Upper lobe of left lung (tissue), 4 donors: Measurements from ENCODE around the gene NR2F6.

Experiments used
- EP300 ChIP-seq, 4 donors: sonication (generic); formaldehyde crosslinking; IDR thresholded peaks; one replicate each; pipeline ENCODE4 v1.5.1; 2017; ENCODE audit warnings: antibody characterized with exemption in 4 of 4, control low read depth in 2 of 4
- POLR2A ChIP-seq, 4 donors: fragments of 450-650 bp; IDR thresholded peaks; one replicate each; pipeline ENCODE4 v1.5.1; 2016 to 2017; ENCODE audit warnings: antibody characterized with exemption in 4 of 4, mild to moderate bottlenecking in 2 of 4
- TF ChIP-seq, protein P1 (sequence below), 6 experiments: fragments of 450-650 bp in 4 of 6; fragments of 200-600 bp in 2 of 6; sonication (generic) in 2 of 6; IDR thresholded peaks; one replicate each; pipeline ENCODE4 v1.5.1; 2016 to 2019; ENCODE audit warnings: antibody characterized with exemption in 6 of 6

DNA sequence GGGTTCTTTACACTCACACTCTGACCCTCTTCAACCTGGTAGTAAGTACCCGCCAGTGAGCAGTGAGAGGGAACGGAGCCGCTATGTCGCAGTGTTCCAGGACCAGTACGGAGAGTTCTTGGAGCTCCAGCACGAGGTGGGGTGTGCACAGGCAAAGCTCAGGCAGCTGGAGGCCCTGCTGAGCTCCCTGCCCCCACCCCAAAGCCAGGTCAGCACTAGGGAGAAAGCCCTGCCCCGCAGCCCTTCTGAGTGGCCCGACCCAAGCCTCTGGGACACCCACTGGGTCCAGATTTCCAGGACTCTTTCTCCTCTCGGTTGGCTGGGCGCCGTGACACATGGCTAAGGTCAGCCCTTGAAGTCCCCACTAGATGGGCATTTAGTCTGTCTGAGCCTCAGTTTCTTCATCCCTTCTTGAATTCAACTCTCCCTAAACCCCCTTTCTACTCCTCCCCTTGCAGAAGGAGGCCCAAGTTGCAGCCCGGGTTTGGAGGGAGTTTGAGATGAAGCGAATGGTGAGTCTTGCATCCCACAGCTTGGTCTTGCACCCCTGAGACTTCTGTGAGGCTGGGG lies 17.8 kb downstream of the NR2F6 start:
- TF ChIP-seq, protein P1, sequence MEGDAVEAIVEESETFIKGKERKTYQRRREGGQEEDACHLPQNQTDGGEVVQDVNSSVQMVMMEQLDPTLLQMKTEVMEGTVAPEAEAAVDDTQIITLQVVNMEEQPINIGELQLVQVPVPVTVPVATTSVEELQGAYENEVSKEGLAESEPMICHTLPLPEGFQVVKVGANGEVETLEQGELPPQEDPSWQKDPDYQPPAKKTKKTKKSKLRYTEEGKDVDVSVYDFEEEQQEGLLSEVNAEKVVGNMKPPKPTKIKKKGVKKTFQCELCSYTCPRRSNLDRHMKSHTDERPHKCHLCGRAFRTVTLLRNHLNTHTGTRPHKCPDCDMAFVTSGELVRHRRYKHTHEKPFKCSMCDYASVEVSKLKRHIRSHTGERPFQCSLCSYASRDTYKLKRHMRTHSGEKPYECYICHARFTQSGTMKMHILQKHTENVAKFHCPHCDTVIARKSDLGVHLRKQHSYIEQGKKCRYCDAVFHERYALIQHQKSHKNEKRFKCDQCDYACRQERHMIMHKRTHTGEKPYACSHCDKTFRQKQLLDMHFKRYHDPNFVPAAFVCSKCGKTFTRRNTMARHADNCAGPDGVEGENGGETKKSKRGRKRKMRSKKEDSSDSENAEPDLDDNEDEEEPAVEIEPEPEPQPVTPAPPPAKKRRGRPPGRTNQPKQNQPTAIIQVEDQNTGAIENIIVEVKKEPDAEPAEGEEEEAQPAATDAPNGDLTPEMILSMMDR (IDR thresholded peaks at IDR 0.05): no peak
- TF ChIP-seq EP300 (IDR thresholded peaks at IDR 0.05): no peak
- no peak for TF ChIP-seq POLR2A (IDR thresholded peaks at IDR 0.05)
